H54 (cell line): ENCODE results near the gene FKBP6.

Experiments used
- DNase-seq: peaks from one replicate; pipeline ENCODE4 v3.0.0; 2011; ENCODE audit warnings: low spot score, mixed read lengths; ENCODE audit not compliant: insufficient read length
- FAIRE-seq: peaks from 3 replicates; lab custom pipeline; 2011; peaks lifted over from hg19 to GRCh38; lab: Jason Lieb, UNC
- POLR2A ChIP-seq: IDR thresholded peaks from 2 replicates; pipeline ENCODE4 v1.6.1; 2011; ENCODE audit warnings: low read depth, mild to moderate bottlenecking, low read length

The FKBP6 gene

DNA sequence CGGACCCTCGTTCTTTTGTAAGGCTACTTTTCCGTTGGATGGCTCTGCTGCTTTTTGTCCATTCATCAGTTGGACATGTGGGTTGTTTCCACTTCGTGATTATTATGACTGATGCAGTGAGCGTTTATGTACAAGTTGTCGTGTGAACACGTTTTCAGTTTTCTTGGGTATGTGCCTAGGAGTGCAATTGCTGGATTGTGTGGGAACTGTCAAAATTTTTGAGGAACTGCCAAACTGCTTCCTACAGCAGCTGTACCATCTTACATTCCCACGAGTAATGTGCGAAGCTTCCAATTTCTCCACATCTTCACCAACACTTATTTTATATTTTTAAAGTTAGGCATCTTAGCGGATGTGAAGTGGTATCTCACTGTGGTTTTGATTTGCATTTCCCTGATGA is 10.4 kb downstream of the FKBP6 start:
- FAIRE-seq, result no peak

DNA sequence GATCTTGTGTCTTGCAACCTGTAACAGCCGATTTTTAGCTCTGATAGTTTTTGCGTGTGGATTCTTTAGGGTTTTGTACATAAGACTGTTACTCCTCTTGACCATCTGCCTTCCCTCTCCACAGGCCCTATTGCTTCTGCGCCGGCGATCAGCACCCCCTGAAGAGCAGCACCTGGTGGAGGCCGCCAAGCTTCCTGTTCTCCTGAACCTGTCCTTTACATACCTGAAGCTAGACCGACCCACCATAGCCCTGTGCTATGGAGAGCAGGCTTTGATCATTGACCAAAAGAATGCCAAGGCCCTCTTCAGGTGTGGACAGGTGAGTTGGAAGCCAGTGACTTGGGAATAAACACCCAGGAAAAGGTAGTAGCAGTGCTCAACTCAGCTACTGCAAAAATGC is 12.6 kb downstream of the FKBP6 start:
- no peak for FAIRE-seq
- DNase-seq, result no peak

More for the DNA sequence above, 10.4 kb downstream of the FKBP6 start:
- DNase-seq, result no peak
- TF ChIP-seq POLR2A, result no peak

DNA sequence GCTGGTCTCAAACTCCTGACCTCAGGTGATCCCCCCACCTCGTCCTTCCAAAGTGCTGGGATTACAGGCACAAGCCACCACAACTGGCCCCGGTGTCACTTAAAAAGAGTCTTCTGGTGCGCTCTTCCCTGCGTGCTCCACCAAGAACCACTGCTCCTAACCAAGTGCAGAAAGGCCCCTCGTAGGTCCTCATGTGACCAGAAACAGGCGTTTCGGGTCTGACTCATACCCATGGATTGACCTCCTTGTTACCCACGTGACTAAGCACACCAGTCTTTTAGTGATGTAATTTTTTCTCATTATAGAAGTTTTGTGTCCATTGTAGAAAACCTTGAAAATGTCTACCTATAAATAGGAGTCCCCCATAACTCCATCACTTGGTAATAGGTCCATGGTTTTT is 13.9 kb downstream of the FKBP6 start:
- FAIRE-seq (no peak), DNase-seq (peak; percentile 77)
- no peak for TF ChIP-seq POLR2A

More for the DNA sequence above, 12.6 kb downstream of the FKBP6 start:
- no peak for TF ChIP-seq POLR2A

DNA sequence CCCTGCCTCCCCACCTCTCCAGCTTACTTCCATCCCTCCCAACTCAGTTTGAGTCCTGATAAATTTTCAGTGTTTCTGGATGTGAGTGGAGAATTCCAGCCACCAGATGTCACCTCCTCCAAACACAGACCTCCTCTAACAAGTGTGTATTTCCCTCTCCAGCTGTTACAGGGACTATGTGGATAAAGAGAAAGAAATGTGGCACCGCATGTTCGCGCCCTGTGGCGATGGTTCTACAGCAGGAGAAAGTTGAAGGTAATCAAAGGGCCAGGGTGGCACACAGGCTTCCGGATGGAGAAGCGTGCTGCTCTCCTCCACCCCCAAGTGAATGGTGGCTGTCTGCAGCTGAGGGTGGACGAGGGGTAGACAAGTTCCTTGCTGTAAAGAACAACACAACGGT is 14.7 kb downstream of the FKBP6 start:
- DNase-seq, result no peak

DNA sequence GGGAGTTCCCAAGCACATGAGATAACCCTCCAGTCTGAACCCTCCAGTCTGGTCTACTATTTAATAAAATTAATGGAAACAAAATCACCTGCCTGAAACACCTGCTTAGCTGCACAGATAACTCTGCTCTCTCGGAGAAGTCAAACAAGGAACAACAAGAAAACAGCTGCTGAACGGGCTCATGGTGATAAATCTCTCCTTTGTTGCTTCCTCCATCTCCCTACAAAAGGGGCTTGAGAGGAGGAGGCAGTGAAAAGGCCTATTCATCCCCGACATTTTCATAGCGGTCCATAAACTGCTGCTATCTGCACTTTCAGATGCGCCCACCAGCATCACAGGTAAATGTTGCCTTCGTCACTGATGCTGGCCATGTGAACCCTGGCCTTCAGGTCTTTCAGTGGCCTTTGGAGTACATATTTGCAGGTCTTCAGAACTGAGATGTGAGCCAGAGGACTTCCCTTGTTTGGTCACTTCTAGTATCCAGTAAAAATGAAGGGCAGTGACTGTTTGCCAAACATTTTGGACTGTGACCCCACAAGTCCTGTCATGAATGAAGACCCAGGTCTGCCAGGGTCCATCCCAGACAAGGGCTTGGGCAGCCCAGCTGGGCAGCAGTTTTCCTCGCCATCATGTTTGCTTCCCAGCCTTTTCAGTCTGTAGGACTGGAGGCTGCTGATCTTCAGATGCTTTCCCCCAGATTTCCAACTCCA is 15.9 kb downstream of the FKBP6 start:
- no peak for TF ChIP-seq POLR2A
- FAIRE-seq (no peak), DNase-seq (no peak)

More for the DNA sequence above, 14.7 kb downstream of the FKBP6 start:
- TF ChIP-seq POLR2A, result no peak
- no peak for FAIRE-seq

DNA sequence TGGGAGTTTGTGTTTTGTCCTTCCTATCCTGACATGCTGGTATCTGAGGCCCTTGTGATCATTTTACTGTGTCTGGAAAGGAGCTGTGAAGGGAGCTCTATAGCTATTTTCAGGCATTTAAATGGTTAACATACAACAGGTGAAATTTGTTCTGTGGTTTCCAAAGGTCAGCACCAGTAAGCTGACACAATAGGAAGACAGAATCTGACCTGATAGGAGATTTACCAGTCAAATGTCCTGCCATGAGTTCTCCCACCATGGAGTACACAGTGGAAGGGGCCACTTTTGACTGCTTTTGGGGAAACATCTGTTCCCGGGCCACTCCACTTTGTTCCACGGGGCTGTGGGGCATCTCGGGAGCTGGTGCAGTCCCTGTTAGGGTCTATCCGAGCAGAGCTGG is 17.6 kb downstream of the FKBP6 start:
- no peak for TF ChIP-seq POLR2A
- FAIRE-seq (no peak), DNase-seq (no peak)

DNA sequence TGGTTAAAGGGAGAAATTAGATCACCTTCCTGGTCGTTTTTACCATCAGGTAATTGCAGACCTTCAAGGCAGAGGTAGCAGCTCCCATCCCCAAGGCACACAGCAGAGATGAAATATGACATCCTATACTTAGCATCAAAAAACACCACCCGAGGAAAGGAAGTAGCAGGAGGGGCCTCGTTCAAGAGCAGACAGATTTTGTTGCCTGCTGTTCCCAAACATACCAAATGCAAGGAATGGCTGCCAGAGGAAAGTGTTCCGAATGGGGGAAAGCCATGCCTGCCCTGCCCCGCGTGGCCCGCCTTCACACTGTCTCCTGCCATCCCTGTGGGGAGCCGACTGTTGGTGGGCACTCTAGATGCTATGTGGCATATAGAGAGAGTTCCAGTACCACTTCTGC is 18.0 kb downstream of the FKBP6 start:
- FAIRE-seq, result no peak
- no peak for TF ChIP-seq POLR2A
- DNase-seq, result no peak

DNA sequence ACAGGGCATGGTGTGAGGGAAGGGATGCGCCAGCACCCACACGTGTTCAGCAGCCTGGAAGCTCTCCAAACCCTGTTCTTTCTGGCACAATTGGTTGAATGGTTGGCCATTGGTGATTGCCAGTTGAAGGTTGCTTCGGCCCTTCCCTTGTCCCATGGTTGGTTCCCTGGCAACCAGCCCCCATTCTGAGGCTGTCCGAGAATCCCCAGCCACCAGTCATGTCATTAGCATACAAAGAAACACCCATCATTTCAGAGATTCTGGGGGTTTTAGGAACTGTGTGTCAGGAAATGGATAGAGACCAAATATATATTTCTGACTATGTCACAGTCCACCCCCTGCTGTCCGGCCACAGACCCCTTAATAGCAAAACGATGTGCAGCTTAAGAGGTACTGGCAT is 21.8 kb downstream of the FKBP6 start:
- no peak for FAIRE-seq
- TF ChIP-seq POLR2A, result no peak
- no peak for DNase-seq

DNA sequence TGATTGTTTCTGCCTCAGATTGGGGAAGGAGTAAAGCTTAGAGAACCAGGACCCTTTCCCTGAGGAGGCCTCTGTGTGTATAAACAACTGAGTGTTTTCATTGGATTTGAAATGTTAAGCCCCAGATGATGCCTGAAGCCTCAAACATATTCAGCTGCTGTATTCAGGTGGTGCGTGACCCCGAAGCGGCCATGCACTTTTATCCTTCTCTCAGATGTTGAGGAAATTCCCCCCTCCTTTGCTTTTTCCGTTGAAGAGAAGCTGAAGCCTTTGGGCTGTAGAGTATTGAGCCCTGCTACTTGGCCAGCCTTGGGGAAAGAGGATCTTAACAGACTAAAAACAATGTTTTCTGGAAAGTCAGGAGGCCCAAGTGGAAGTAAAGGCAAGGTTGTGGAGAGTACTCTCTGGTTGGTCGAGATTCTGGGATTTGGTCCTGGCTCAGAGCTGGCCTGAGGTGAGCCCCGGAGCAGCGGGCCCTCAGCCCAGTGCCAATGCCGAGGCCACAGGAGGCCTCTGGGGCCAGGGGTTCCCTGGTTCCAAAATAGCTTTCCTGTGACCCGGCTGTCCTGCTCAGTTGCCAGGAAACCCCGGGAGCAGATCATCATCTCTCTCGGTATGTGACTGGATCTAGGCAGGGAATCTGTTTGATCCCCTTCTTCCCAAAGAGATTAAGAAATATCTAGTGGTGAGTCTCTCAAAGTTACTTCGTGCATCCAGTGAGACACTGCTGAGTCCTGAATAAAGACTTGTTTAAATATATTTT is 22.5 kb downstream of the FKBP6 start:
- TF ChIP-seq POLR2A, result no peak
- DNase-seq (no peak), FAIRE-seq (no peak)

DNA sequence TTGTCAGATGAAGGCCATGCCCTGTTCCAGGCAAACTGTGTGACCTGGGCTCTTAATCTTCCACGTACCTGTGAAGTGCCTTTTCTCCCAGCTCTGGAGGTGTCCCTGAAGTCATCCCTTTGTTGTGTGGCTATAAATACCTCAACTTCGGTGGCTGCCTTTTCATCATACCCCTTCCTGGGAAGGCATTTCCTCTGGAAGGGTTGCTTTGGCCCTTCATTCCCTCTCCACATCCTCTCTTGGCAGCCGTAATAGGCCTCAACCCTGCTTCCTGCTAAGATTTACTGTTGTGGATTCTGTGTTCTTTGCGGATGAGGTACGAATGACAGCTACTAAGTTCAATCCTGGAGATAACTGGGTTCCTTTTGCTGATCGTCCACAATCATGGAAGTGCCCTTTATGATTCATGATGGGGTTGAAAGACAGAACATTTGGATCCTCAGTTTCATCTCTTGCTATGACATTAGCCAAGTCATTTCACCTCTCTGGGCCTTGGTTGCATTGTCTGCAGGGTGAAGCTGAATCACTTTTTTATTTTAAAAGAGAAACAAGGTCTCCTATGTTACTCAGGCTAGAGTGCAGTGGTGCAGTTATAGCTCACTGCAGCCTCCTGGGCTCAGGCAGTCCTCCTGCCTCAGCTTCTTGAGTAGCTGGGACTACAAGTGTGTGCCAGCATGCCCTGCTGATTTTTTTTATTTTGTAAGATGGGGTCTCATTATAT is 23.6 kb downstream of the FKBP6 start:
- FAIRE-seq, result no peak
- TF ChIP-seq POLR2A, result no peak
- no peak for DNase-seq

DNA sequence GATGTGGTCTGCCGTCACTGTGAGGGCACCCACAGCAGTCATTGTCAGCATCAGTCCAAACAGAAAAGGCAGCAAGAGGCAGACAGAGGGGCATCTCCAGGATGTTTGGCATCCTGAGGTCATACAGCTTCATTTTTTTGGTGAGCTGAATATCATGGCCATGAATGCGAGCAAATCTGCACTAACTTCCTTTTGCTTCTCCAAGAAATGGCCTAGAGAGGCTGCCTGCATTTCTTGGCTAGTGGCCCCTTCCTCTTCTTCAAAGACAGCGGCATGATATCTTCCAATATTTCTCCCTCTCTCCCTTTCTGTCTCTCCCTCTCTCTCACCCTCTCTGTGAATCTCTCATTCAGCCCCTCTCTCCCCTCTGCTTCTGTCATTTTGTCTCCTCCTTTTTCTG is 24.8 kb downstream of the FKBP6 start:
- FAIRE-seq, result no peak
- no peak for DNase-seq
- no peak for TF ChIP-seq POLR2A

DNA sequence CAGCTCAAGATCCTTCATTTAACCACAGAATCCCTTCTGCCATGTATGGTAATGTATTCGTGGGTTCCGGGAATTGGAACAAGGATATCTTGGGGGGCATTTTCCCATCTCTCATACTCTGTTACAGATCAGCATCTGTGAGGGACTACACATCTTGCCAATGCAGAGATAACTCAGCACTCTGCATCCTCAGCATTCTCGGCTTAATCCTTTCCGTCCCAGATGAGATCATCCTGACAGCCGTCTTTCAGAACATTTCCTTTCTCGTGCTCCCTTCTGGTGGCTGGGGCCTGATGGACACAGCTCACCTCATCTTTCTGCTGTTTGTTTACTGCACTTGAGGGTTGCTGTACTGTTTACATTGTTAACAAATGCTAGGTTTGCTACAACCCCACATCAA is 25.3 kb downstream of the FKBP6 start:
- FAIRE-seq (no peak), DNase-seq (no peak)
- TF ChIP-seq POLR2A, result no peak

DNA sequence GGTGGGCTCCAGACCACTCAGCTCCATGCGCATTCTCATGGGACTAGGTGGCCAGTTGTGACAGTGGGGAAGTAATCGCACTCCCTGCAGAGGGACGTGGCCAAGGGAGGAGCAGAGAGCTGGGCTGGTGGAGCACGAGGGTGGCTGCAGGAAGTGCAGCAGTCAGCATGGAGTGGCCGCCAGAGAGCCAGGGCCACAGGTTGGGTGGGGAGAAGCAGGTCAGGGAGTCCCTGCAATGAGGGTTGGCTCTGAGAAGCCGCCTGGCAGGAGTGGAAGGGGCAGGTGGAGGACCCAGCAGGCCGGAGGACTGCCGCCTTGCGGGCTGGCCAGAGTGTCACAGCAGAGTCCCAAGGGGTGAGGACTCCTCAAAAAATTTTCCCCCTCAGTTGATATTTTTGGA is 26.2 kb downstream of the FKBP6 start:
- no peak for TF ChIP-seq POLR2A
- FAIRE-seq (no peak), DNase-seq (no peak)

DNA sequence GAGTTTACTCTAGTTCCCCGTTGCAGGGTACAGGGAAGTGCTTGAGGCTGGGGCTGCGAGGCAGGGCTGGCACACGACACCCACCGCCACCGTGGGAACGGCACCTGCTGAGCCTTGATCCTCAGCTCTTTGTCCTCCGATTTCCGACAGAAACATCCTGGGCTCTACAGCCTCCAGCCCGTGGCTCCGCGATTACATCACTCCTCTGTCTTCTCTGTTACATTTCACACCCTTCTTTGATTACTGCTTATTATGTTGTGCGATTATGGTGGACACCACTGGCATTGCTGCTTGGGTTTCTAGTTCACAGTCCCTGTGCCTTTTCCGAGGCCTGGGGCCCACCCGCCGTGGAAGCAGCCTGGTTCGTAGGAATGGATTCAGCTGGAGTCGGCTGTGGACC is 26.9 kb downstream of the FKBP6 start:
- DNase-seq (no peak), FAIRE-seq (no peak)
- TF ChIP-seq POLR2A, result no peak
